CD14-positive monocyte (primary cell): Measurements from ENCODE around the gene HLA-DPA1. TPM values are rescaled to one million over a fixed set of nuclear protein-coding genes. Genes with fewer than 3 reads are reported as not detected.
"Not testable (repeated sequence)": the region's sequence is repeated elsewhere in the genome, so short reads cannot be mapped to it uniquely, and the experiment has no call there.

Source experiments
- DNase-seq, 3 donors: peaks; one replicate each; pipeline ENCODE4 v3.0.0-alpha.2; 2011 to 2022
- H2AFZ ChIP-seq: 2 replicates; pipeline ENCODE4 v1.6.0; 2012; ENCODE audit warnings: mild to moderate bottlenecking, low read depth, low read length, inconsistent platforms; ENCODE audit not compliant: insufficient read depth, poor library complexity, severe bottlenecking
- H3K27ac ChIP-seq, 2 donors: 1 replicate in 1 of 2; 2 replicates in 1 of 2; pipeline ENCODE4 v1.5.1; 2012 to 2013; ENCODE audit warnings: low read length in 2 of 2, control low read depth in 1 of 2, inconsistent platforms in 1 of 2, low read depth in 1 of 2, mild to moderate bottlenecking in 1 of 2
- H3K27me3 ChIP-seq, 2 donors: one replicate each; pipeline versions ENCODE4 v1.6.0 to v1.6.1; 2011 to 2013; ENCODE audit warnings: low read length in 2 of 2; ENCODE audit not compliant: control insufficient read depth in 2 of 2, insufficient read depth in 2 of 2
- H3K36me3 ChIP-seq, 2 donors: replicated peaks in 1 of 2; 1 replicate in 1 of 2; 2 replicates in 1 of 2; pipeline versions ENCODE4 v1.5.1 to v1.6.1; 2012 to 2013; ENCODE audit warnings: low read length in 2 of 2, control low read depth in 1 of 2, inconsistent platforms in 1 of 2, mild to moderate bottlenecking in 1 of 2; ENCODE audit not compliant: insufficient read depth in 2 of 2, control insufficient read depth in 1 of 2
- H3K4me1 ChIP-seq, 2 donors: 1 replicate in 1 of 2; 2 replicates in 1 of 2; pipeline versions ENCODE4 v1.5.1 to v1.6.1; 2012 to 2013; ENCODE audit warnings: low read length in 2 of 2, control low read depth in 1 of 2, inconsistent platforms in 1 of 2, mild to moderate bottlenecking in 1 of 2, moderate library complexity in 1 of 2; ENCODE audit not compliant: insufficient read depth in 2 of 2, control insufficient read depth in 1 of 2
- H3K4me2 ChIP-seq: replicated peaks from 2 replicates; pipeline ENCODE3; 2012; ENCODE audit warnings: low read length, moderate library complexity, mild to moderate bottlenecking; ENCODE audit not compliant: poor library complexity, severe bottlenecking; ENCODE audit errors: extremely low read depth
- H3K4me3 ChIP-seq, 3 experiments: fragments of 200-600 bp in 1 of 3; sonication (generic) in 1 of 3; replicated peaks in 1 of 3; 1 replicate in 2 of 3; 2 replicates in 1 of 3; pipeline ENCODE4 v1.5.1; 2011 to 2013; ENCODE audit warnings: low read length in 3 of 3, mild to moderate bottlenecking in 3 of 3, control low read depth in 2 of 3, low read depth in 2 of 3, inconsistent platforms in 1 of 3, moderate library complexity in 1 of 3
- H3K79me2 ChIP-seq: 2 replicates; pipeline ENCODE4 v1.6.0; 2012; ENCODE audit warnings: mild to moderate bottlenecking, control low read depth, inconsistent platforms, low read length, moderate library complexity; ENCODE audit not compliant: insufficient read depth
- H3K9ac ChIP-seq: 2 replicates; pipeline ENCODE4 v1.6.0; 2017; ENCODE audit warnings: low read length, mild to moderate bottlenecking; ENCODE audit not compliant: insufficient read depth, poor library complexity, severe bottlenecking
- H3K9me3 ChIP-seq, 2 donors: replicated peaks in 1 of 2; 1 replicate in 1 of 2; 2 replicates in 1 of 2; pipeline versions ENCODE4 v1.5.1 to v1.6.1; 2012 to 2013; ENCODE audit warnings: low read length in 2 of 2, control low read depth in 1 of 2; ENCODE audit not compliant: control insufficient read depth in 1 of 2, insufficient read depth in 1 of 2
- H4K20me1 ChIP-seq: 2 replicates; pipeline ENCODE4 v1.6.0; 2012; ENCODE audit warnings: mild to moderate bottlenecking, low read length, control low read depth, moderate library complexity; ENCODE audit not compliant: insufficient read depth
- H3K27ac Mint-ChIP-seq, 7 donors: one replicate each; pipeline ENCODE4 v1.8.0; 2020; ENCODE audit warnings: mild to moderate bottlenecking in 7 of 7, mixed read lengths in 7 of 7, moderate library complexity in 6 of 7, inconsistent platforms in 2 of 7
- H3K27me3 Mint-ChIP-seq, 3 donors: one replicate each; pipeline ENCODE4 v1.8.0; 2021 to 2022; ENCODE audit warnings: low read depth in 3 of 3, mild to moderate bottlenecking in 3 of 3, mixed read lengths in 3 of 3, moderate library complexity in 3 of 3, inconsistent platforms in 1 of 3
- H3K36me3 Mint-ChIP-seq, 2 donors: one replicate each; pipeline ENCODE4 v1.8.0; 2020; ENCODE audit warnings: mixed read lengths in 2 of 2, inconsistent platforms in 1 of 2, mild to moderate bottlenecking in 1 of 2
- H3K4me1 Mint-ChIP-seq: one replicate; pipeline ENCODE4 v1.8.0; 2020; ENCODE audit warnings: mild to moderate bottlenecking, mixed read lengths
- H3K4me3 Mint-ChIP-seq, 2 donors: one replicate each; pipeline ENCODE4 v1.8.0; 2020; ENCODE audit warnings: mild to moderate bottlenecking in 2 of 2, mixed read lengths in 2 of 2, moderate library complexity in 1 of 2
- H3K9me3 Mint-ChIP-seq, 7 donors: one replicate each; pipeline ENCODE4 v1.8.0; 2020 to 2022; ENCODE audit warnings: mixed read lengths in 7 of 7, mild to moderate bottlenecking in 6 of 7, moderate library complexity in 6 of 7, inconsistent platforms in 2 of 7
- WGBS: methylation state at CpG from one replicate; pipeline ENCODE4 v1.1.5; 2013; ENCODE audit warnings: missing lambda C conversion rate; ENCODE audit not compliant: insufficient coverage; 5-methylcytosine and 5-hydroxymethylcytosine counted together
- intact Hi-C, 2 donors: fragments of 100-400 bp; cut with micrococcal nuclease; formaldehyde crosslinking; loops; one replicate each; pipeline versions ENCODE4 v1.15.0 to v1.15.1; 2023
- polyA plus RNA-seq, 3 donors: library from polyadenylated mRNA; depleted of rRNA in 1 of 3; unstranded in 2 of 3; stranded (reverse) in 1 of 3; fragments of 300-500 nt in 2 of 3; fragments of >200 nt in 1 of 3; fragmentation: Illumina TruSeq in 2 of 3; gene quantifications; 1 replicate in 2 of 3; 2 replicates in 1 of 3; pipeline ENCODE4 v1.2.3, GENCODE V29; 2012 to 2021
- TF ChIP-seq, protein P1 (sequence below): fragments of 200-600 bp; IDR thresholded peaks from one replicate; pipeline ENCODE4 v1.8.0; 2022; ENCODE audit warnings: antibody characterized with exemption, mild to moderate bottlenecking

HLA-DPA1 gene
- polyA plus RNA-seq, 3 donors = 578 to 1,024 (median 796) TPM

DNA sequence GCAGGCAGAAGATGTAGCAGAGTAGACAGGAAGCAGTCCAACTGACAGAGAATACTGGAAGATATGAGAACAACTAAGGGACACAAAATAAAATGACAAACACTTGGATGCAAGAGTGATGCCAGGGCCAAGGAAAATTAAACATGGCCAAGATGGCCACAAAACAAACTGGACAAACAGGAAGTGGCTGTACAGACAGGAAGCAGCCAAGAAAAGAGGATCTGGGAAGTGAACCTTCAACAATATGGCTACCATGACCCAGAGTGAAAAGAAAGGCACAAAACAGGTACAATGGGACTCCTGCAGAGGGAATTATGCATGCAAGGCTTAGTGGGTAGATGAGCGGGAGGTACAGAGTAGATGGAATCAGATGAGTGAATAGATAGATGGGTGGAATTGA lies 31.4 kb upstream of the HLA-DPA1 start:
- Mint-ChIP-seq H3K27ac (no peak overlapping the region), H3K27me3 (peaks cover 1 to 10% (median 6%) of the 10 kb centered on the region in 3 donors), H3K36me3 (peaks cover 0 to 9% of the 10 kb centered on the region in 2 donors), H3K4me3 (no peak overlapping the region), H3K9me3 (peaks cover 35 to 54% (median 42%) of the 10 kb centered on the region in 7 donors), H3K4me1 (peaks cover 10% of the 10 kb centered on the region)
- H3K27me3 ChIP-seq = peaks cover 0 to 3% of the 10 kb centered on the region in 2 donors
- H3K9me3 ChIP-seq = peaks cover 28 to 36% of the 10 kb centered on the region in 2 donors
- H3K4me1 ChIP-seq = peaks cover 10 to 26% of the 10 kb centered on the region in 2 donors
- intact Hi-C loops = no loop called here
- H3K4me3 ChIP-seq = no peak overlapping the region
- no peak overlapping the region for H2AFZ ChIP-seq
- H3K9ac ChIP-seq = no peak overlapping the region
- TF ChIP-seq, protein P1, sequence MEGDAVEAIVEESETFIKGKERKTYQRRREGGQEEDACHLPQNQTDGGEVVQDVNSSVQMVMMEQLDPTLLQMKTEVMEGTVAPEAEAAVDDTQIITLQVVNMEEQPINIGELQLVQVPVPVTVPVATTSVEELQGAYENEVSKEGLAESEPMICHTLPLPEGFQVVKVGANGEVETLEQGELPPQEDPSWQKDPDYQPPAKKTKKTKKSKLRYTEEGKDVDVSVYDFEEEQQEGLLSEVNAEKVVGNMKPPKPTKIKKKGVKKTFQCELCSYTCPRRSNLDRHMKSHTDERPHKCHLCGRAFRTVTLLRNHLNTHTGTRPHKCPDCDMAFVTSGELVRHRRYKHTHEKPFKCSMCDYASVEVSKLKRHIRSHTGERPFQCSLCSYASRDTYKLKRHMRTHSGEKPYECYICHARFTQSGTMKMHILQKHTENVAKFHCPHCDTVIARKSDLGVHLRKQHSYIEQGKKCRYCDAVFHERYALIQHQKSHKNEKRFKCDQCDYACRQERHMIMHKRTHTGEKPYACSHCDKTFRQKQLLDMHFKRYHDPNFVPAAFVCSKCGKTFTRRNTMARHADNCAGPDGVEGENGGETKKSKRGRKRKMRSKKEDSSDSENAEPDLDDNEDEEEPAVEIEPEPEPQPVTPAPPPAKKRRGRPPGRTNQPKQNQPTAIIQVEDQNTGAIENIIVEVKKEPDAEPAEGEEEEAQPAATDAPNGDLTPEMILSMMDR = no peak
- no peaks in the 10 kb centered on the region for H3K79me2 ChIP-seq
- DNase-seq = no peak
- no peak overlapping the region for H3K4me2 ChIP-seq
- H4K20me1 ChIP-seq = no peaks in the 10 kb centered on the region
- H3K27ac ChIP-seq = no peak overlapping the region
- 89% methylated on average over 1 of the region's 1 CpG for WGBS
- H3K36me3 ChIP-seq = peaks cover 0 to 7% of the 10 kb centered on the region in 2 donors

DNA sequence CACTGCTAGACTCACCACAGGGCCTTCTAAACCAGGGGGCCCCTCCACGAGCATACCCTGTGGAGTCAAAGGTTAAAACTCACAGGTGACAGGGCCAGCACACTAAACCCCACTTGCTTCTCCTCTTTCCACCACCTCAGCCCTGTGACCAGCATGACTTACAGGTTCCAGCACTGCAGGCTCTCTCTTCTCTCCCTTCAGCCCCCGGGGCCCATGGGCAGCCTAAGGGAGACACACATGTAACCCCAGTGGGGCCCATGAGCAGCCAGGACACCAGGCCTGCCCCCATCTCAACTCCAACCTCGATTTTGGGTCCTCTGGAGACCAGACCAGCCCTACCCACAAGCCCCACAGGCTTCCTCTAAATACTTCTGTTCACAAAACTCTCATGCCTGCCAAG lies 30.3 kb upstream of the HLA-DPA1 start:
- Mint-ChIP-seq H3K27me3 (peaks cover 1 to 8% (median 5%) of the 10 kb centered on the region in 3 donors), H3K4me1 (peaks cover 10% of the 10 kb centered on the region)
- 94% methylated on average over 3 of the region's 3 CpGs for WGBS

DNA sequence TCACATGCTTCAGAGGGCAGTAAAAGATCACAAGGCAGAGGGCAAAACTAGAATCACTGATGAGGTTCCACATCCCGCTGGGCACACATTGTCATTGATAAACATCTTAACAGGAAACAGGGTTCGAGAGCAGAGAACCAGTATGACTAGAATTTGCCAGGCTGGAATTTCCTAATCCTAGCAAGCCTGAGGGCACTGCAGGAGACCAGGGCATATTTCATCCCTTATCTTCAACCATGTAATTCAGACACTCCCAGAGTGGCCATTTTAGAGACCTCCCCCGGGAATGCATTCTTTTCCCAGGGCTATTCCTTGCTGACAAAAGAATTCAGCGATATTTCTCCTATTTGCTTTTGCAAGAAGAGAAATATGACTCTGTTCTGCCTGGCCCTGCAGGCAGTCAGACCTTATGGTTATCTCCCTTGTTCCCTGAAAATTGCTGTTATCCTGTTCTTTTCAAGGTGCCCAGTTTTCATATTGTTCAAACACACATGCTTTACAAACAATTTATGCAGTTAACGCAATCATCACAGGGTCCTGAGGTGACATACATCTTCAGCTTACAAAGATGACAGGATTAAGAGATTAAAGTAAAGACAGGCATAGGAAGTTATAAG lies 27.8 kb upstream of the HLA-DPA1 start:
- H3K27me3 Mint-ChIP-seq = not testable (repeated sequence)

More for the DNA sequence above, 30.3 kb upstream of the HLA-DPA1 start:
- intact Hi-C loops = no loop called here
- TF ChIP-seq, protein P1 = no peak
- Histone ChIP-seq H3K27me3 (no peaks in the 10 kb centered on the region), H3K4me2 (no peak overlapping the region), H3K36me3 (peaks cover 0 to 7% of the 10 kb centered on the region in 2 donors), H2AFZ (no peak overlapping the region), H4K20me1 (no peaks in the 10 kb centered on the region), H3K9me3 (peaks cover 28 to 39% of the 10 kb centered on the region in 2 donors), H3K4me1 (peaks cover 10 to 25% of the 10 kb centered on the region in 2 donors), H3K27ac (no peak overlapping the region), H3K79me2 (no peaks in the 10 kb centered on the region), H3K9ac (no peak overlapping the region), H3K4me3 (no peak overlapping the region)
- H3K27ac Mint-ChIP-seq = no peak overlapping the region
- no peak overlapping the region for H3K4me3 Mint-ChIP-seq
- peaks cover 0 to 9% of the 10 kb centered on the region in 2 donors for H3K36me3 Mint-ChIP-seq
- no peak for DNase-seq
- peaks cover 44 to 65% (median 53%) of the 10 kb centered on the region in 7 donors for H3K9me3 Mint-ChIP-seq

More for the DNA sequence above, 27.8 kb upstream of the HLA-DPA1 start:
- H3K36me3 Mint-ChIP-seq = peaks cover 0 to 13% of the 10 kb centered on the region in 2 donors
- peaks cover 36 to 47% of the 10 kb centered on the region in 2 donors for H3K9me3 ChIP-seq
- DNase-seq, H3K4me1 ChIP-seq, H3K36me3 ChIP-seq, H3K4me3 ChIP-seq, intact Hi-C loops, H2AFZ ChIP-seq, H3K27ac Mint-ChIP-seq, H3K27ac ChIP-seq, H4K20me1 ChIP-seq, H3K4me3 Mint-ChIP-seq, H3K27me3 ChIP-seq, H3K4me1 Mint-ChIP-seq, H3K9ac ChIP-seq, H3K79me2 ChIP-seq, H3K4me2 ChIP-seq: not testable (repeated sequence)
- WGBS = 80% methylated on average over 4 of the region's 5 CpGs
- peaks cover 55 to 89% (median 70%) of the 10 kb centered on the region in 7 donors for H3K9me3 Mint-ChIP-seq
